Hepatic stellate cell (primary cell): ENCODE measurements around the gene COX5B.
A peak's percentile ranks its signal among the peaks of the same experiment; 100 is the strongest.
"Not testable (repeated sequence)": the region's sequence is repeated elsewhere in the genome, so short reads cannot be mapped to it uniquely, and the experiment has no call there.

ENCODE experiments used
- DNase-seq: peaks from one replicate; pipeline ENCODE4 v3.0.0; 2011; ENCODE audit warnings: low spot score

COX5B gene

DNA sequence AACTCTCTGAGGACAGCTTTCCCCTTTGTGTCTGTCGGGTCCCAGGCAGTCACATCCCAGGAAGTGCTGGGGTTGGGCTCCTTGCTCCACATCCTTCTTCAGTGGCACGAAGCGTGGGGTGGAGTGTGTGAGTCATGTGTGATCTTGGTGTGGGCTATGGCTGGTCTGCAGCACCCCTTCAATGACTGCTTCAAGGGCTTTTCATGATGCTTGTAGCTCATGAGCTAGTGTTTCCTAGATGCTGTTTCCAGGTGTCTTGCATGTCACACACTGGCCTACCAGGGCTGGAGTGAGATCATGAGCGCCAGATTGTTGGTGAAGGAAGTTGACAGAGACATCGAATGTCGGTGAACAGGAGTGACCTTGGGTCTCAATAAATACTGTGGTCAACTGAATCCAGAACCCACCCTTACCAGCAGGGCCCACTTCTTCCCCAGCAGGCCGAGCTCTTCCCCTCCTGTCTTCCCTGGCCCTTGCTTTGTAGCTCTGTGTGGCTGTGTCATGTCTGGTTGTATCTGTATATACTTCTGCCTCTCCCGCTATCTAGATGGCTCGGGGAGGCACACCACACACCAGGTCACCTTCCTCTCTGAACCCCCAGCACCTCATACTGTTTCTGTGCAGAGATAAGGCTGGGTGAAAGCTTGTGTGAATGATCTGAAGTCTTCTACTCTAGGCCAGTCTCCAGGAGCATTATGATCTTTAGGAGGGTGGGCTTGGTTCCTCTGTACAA, 27.5 kb downstream of the COX5B start:
- no peak for DNase-seq

DNA sequence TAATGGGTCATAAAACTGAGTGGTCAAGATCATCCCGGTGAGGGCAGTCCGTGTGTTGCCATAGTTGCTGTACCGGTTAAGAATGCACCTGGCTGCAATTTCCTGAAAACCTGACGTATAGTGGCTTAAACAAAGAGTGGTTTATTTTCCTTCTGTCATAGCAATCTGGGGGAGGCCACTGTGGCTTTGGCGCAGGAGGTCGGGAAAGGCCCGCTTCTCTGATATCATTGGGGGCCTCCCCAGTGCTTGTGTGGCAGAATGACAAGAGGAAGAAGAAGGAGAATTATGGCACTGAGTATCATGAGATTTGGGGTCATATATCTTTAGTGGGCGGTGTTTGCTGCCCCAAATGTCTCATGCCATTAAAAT, 28.0 kb downstream of the COX5B start:
- DNase-seq: no peak

- no peak for DNase-seq
Observed at GRCh38 chr2:97675430-97676113, 29.7 kb downstream of the COX5B start.

GRCh38 chr2:97676620-97677019, 30.8 kb downstream of the COX5B start:
- no peak for DNase-seq

GRCh38 chr2:97677480-97677879, 31.6 kb downstream of the COX5B start:
- DNase-seq: no peak

GRCh38 chr2:97678298-97678697, 32.4 kb downstream of the COX5B start:
- DNase-seq: no peak

- not testable (repeated sequence) for DNase-seq
Observed at GRCh38 chr2:97687235-97687634, 41.4 kb downstream of the COX5B start.

GRCh38 chr2:97688062-97688827, 42.4 kb downstream of the COX5B start:
- no peak for DNase-seq

- DNase-seq: no peak
Observed at GRCh38 chr2:97691166-97691565, 45.3 kb downstream of the COX5B start.

- no peak for DNase-seq
Observed at GRCh38 chr2:97693476-97693875, 47.6 kb downstream of the COX5B start.

DNA sequence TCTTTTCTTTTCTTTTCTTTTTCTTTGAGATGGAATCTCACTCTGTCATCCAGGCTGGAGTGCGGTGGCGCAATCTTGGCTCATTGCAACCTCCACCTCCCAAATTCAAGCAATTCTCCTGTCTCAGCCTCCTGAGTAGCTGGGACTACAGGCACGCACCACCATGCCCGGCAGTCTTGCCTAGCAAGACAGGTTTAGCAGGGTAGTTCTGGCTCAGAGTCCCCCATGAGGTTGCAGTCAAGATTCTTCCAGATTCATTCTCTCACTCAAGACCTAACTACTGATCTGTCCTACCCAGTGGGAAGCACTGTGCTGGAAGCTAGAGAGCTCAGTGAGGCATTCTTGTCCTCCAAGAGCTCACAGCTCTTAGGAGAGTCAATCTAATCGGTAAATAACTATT, 49.9 kb downstream of the COX5B start:
- no peak for DNase-seq

DNA sequence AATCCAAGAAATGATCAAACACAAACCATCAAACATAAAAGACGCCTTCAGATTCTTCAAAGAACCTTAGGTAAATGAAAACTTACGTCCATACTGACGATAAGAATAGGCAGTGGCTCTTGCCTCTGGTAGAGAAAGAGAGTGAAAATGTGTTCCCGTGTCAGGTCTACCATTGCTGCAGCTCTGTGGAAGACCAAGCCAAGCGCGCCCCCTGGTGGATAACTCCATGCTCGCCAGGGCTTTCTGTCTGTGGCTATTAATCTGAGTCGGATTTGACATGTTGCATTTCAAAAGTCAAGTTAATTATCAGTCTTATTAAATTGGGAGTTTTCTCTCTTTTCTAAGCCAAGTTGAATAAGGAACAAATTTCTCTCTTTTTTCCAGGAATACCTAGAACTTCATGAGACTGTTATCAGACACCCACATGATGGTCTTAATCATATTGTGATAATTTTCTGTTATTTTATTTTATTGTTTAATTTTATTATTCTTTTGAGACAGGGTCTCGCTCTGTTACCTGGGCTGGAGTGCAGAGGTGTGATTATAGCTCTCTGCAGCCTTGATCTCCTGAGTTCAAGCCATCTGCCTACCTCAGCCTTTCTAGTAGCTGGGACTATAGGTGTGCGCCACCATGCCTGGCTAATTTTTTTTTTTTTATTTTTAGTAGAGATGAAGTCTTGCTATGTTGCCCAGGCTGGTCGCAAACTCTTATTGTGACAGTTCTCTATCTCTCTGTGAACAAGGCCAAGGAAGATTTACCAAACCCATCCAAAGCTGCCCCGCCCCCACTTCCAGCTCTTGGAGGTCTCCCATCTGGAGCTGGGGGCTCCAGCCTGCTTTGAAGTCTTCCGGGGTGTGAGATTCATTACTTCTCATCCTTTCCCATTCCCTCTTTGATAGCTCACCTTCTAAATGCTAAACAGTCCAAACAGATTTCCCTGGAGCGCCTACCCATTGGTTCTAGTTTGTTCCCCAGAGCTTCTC, 51.7 kb downstream of the COX5B start:
- peak; percentile 79 for DNase-seq
